SK-N-SH (cell line): ENCODE results near the gene RASGRF1. TPM values are rescaled to one million over a fixed set of nuclear protein-coding genes. Genes with fewer than 3 reads are reported as not detected.
A peak's percentile ranks its signal among the peaks of the same experiment; 100 is the strongest.

ENCODE experiments used
- CTCF ChIA-PET: fragments of 300-600, 350-600 bp; formaldehyde crosslinking; extraction: SDS; loops from one replicate; lab custom pipeline; 2021; lab: Yijun Ruan, JAX
- POLR2A ChIA-PET: fragments of 350-600 bp; sonication (Branson Sonifier 250); formaldehyde crosslinking; extraction: SDS; loops from one replicate; lab custom pipeline; 2020; ENCODE audit warnings: antibody characterized with exemption, inconsistent platforms; lab: Yijun Ruan, JAX
- DNase-seq: peaks from one replicate; pipeline ENCODE4 v3.0.0; 2012
- H2AFZ ChIP-seq: fragments of 200-600 bp; sonication (generic); 2 replicates; pipeline ENCODE4 v1.8.1; 2016; ENCODE audit warnings: antibody characterized with exemption, mild to moderate bottlenecking, low read depth
- H3F3A ChIP-seq: fragments of 200-600 bp; sonication (generic); replicated peaks from 2 replicates; pipeline ENCODE3; 2016; ENCODE audit warnings: antibody characterized with exemption, mild to moderate bottlenecking; ENCODE audit not compliant: insufficient read depth
- H3K27ac ChIP-seq, 2 experiments: fragments of 200-500 bp in 1 of 2; fragments of 200-600 bp in 1 of 2; sonication (Bioruptor generic) in 1 of 2; sonication (generic), shearing (Covaris generic) in 1 of 2; 2 replicates each; pipeline versions ENCODE4 v1.5.1 to v1.6.1; 2014 to 2016; ENCODE audit warnings: low read depth in 2 of 2, inconsistent platforms in 1 of 2, low read length in 1 of 2, mild to moderate bottlenecking in 1 of 2, mixed read lengths in 1 of 2
- H3K27me3 ChIP-seq: fragments of 200-600 bp; sonication (generic), shearing (Covaris generic); 2 replicates; pipeline ENCODE4 v1.6.1; 2016; ENCODE audit warnings: mixed run types; ENCODE audit not compliant: insufficient read depth
- H3K36me3 ChIP-seq, 2 experiments: fragments of 200-500 bp in 1 of 2; fragments of 200-600 bp in 1 of 2; sonication (Bioruptor generic) in 1 of 2; sonication (generic) in 1 of 2; replicated peaks in 1 of 2; 2 replicates each; pipeline versions ENCODE3 to v1.5.1; 2014 to 2016; ENCODE audit warnings: low read length in 1 of 2, mild to moderate bottlenecking in 1 of 2; ENCODE audit not compliant: insufficient read depth in 2 of 2, control insufficient read depth in 1 of 2
- H3K4me1 ChIP-seq, 2 experiments: fragments of 200-500 bp in 1 of 2; fragments of 200-600 bp in 1 of 2; sonication (Bioruptor generic) in 1 of 2; sonication (generic), shearing (Covaris generic) in 1 of 2; 2 replicates each; pipeline versions ENCODE4 v1.5.1 to v1.6.1; 2014 to 2016; ENCODE audit warnings: low read depth in 1 of 2, low read length in 1 of 2, mixed run types in 1 of 2; ENCODE audit not compliant: insufficient read depth in 2 of 2, control insufficient read depth in 1 of 2
- H3K4me2 ChIP-seq: fragments of 200-600 bp; sonication (generic), shearing (Covaris generic); 2 replicates; pipeline ENCODE4 v1.6.1; 2017; ENCODE audit warnings: mixed run types
- H3K4me3 ChIP-seq, 2 experiments: fragments of 200-500 bp in 1 of 2; fragments of 200-600 bp in 1 of 2; sonication (Bioruptor generic) in 1 of 2; sonication (generic), shearing (Covaris generic) in 1 of 2; 2 replicates each; pipeline versions ENCODE4 v1.5.1 to v1.8.1; 2014 to 2016; ENCODE audit warnings: low read depth in 2 of 2, inconsistent platforms in 1 of 2, low read length in 1 of 2, mild to moderate bottlenecking in 1 of 2, mixed read lengths in 1 of 2, moderate library complexity in 1 of 2
- H3K79me2 ChIP-seq: fragments of 200-600 bp; sonication (generic); 2 replicates; pipeline ENCODE4 v1.8.1; 2017; ENCODE audit warnings: mild to moderate bottlenecking; ENCODE audit not compliant: insufficient read depth
- H3K9ac ChIP-seq: fragments of 200-600 bp; sonication (generic); 2 replicates; pipeline ENCODE4 v1.6.1; 2017; ENCODE audit warnings: mixed run types
- H3K9me2 ChIP-seq: fragments of 200-600 bp; sonication (generic); 2 replicates; pipeline ENCODE4 v1.6.1; 2017; ENCODE audit warnings: mixed run types
- H3K9me3 ChIP-seq: fragments of 200-600 bp; sonication (generic); 2 replicates; pipeline ENCODE4 v1.6.1; 2017; ENCODE audit warnings: mixed run types, mild to moderate bottlenecking, moderate library complexity
- H4K20me1 ChIP-seq: fragments of 200-600 bp; sonication (generic); 2 replicates; pipeline ENCODE4 v1.6.1; 2017; ENCODE audit warnings: mild to moderate bottlenecking, mixed run types; ENCODE audit not compliant: insufficient read depth
- EP300 ChIP-seq, 2 experiments: IDR thresholded peaks; 2 replicates each; pipeline versions ENCODE4 v1.4.0 to v1.6.1; 2012; ENCODE audit warnings: borderline replicate concordance in 1 of 2, low read depth in 1 of 2, low read length in 1 of 2
- FOXM1 ChIP-seq: IDR thresholded peaks from 2 replicates; pipeline ENCODE4 v1.4.0; 2012; ENCODE audit warnings: low read depth, mild to moderate bottlenecking
- MEF2A ChIP-seq: IDR thresholded peaks from 2 replicates; pipeline ENCODE4 v1.4.0; 2012; ENCODE audit warnings: low read depth, borderline replicate concordance
- MXI1 ChIP-seq: IDR thresholded peaks from 2 replicates; pipeline ENCODE4 v1.6.1; 2012; ENCODE audit warnings: mild to moderate bottlenecking, low read depth, low read length, improper control_type of control experiment
- NFIC ChIP-seq: IDR thresholded peaks from 2 replicates; pipeline ENCODE4 v1.4.0; 2012; ENCODE audit warnings: borderline replicate concordance
- PBX3 ChIP-seq: IDR thresholded peaks from 2 replicates; pipeline ENCODE4; 2012
- RAD21 ChIP-seq: IDR thresholded peaks from 2 replicates; pipeline ENCODE4 v1.6.1; 2012; ENCODE audit warnings: mild to moderate bottlenecking, low read length
- SIN3A ChIP-seq: IDR thresholded peaks from 2 replicates; pipeline ENCODE4 v1.6.1; 2012; ENCODE audit warnings: low read depth, mild to moderate bottlenecking, low read length, moderate library complexity, borderline replicate concordance
- SMC3 ChIP-seq: IDR thresholded peaks from 2 replicates; pipeline ENCODE4 v1.6.1; 2012; ENCODE audit warnings: low read depth, low read length, improper control_type of control experiment
- USF1 ChIP-seq: IDR thresholded peaks from 2 replicates; pipeline ENCODE4 v1.4.0; 2012; ENCODE audit warnings: low read depth, borderline replicate concordance
- ZBTB33 ChIP-seq: IDR thresholded peaks from 2 replicates; pipeline ENCODE4 v1.4.0; 2012; ENCODE audit warnings: low read depth, borderline replicate concordance
- WGBS: methylation state at CpG from one replicate; pipeline ENCODE4 v1.1.6; 2017; ENCODE audit warnings: low lambda C conversion rate; 5-methylcytosine and 5-hydroxymethylcytosine counted together
- polyA plus RNA-seq, 3 experiments: library from polyadenylated mRNA; depleted of rRNA; stranded (reverse); fragments of >200 nt; gene quantifications; 2 replicates each; pipeline ENCODE4 v1.2.3, GENCODE V29; 2012
- TF ChIP-seq, protein P1 (sequence below): fragments of 200-600 bp; sonication (generic); IDR thresholded peaks from 2 replicates; pipeline ENCODE4 v1.6.1; 2017; ENCODE audit warnings: antibody characterized with exemption, mild to moderate bottlenecking, moderate library complexity
- TF ChIP-seq, protein P2 (sequence below): IDR thresholded peaks from 2 replicates; pipeline ENCODE4 v1.4.0; 2012; ENCODE audit warnings: low read depth

The RASGRF1 gene
- polyA plus RNA-seq, 1 of the 3 experiments (the other 2 are of a cell fraction): 0.10 TPM

- POLR2A ChIA-PET: interaction anchor here (0.6 kb wide), 2 partner anchors 35 to 323 kb away, joined by 3 read pairs; partner anchors contain the start of gene CTSH
- no peaks in the 10 kb centered on the region for H3F3A ChIP-seq
- DNase-seq: peak; percentile 83
- no peak overlapping the region for H3K9ac ChIP-seq
- peaks cover 0 to 6% of the 10 kb centered on the region in 2 experiments; a peak in 1 of 4 replicates for H3K4me1 ChIP-seq
- CTCF ChIA-PET: interaction anchor here (0.6 to 8.2 kb wide), 26 partner anchors 8 to 216 kb away, joined by 3 to 79 read pairs (median 5); no protein-coding TSS in a partner anchor
- H3K4me2 ChIP-seq: no peak overlapping the region
- no peaks in the 10 kb centered on the region for H3K27me3 ChIP-seq
- no peaks in the 10 kb centered on the region for H4K20me1 ChIP-seq
- no peaks in the 10 kb centered on the region for H3K79me2 ChIP-seq
- peak overlapping the region; percentile 55; the same call in 1 of the 2 replicates for H2AFZ ChIP-seq
- no peak for TF ChIP-seq MEF2A
- peak; percentile 44; the same call in 1 of the 2 replicates for TF ChIP-seq USF1
- TF ChIP-seq NFIC: peak; percentile 51
- TF ChIP-seq ZBTB33: no peak
- peak; percentile 79 for TF ChIP-seq SMC3
- TF ChIP-seq, protein P1, sequence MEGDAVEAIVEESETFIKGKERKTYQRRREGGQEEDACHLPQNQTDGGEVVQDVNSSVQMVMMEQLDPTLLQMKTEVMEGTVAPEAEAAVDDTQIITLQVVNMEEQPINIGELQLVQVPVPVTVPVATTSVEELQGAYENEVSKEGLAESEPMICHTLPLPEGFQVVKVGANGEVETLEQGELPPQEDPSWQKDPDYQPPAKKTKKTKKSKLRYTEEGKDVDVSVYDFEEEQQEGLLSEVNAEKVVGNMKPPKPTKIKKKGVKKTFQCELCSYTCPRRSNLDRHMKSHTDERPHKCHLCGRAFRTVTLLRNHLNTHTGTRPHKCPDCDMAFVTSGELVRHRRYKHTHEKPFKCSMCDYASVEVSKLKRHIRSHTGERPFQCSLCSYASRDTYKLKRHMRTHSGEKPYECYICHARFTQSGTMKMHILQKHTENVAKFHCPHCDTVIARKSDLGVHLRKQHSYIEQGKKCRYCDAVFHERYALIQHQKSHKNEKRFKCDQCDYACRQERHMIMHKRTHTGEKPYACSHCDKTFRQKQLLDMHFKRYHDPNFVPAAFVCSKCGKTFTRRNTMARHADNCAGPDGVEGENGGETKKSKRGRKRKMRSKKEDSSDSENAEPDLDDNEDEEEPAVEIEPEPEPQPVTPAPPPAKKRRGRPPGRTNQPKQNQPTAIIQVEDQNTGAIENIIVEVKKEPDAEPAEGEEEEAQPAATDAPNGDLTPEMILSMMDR: peak; percentile 75
- no peak for TF ChIP-seq EP300 (IDR thresholded peaks at IDR 0.05; ENCODE audit: borderline replicate concordance in 1 of 2, low read depth in 1 of 2, low read length in 1 of 2)
- TF ChIP-seq, protein P2, sequence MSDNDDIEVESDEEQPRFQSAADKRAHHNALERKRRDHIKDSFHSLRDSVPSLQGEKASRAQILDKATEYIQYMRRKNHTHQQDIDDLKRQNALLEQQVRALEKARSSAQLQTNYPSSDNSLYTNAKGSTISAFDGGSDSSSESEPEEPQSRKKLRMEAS: peak; percentile 94
- TF ChIP-seq RAD21: peak; percentile 72
- no peak for TF ChIP-seq PBX3
- TF ChIP-seq FOXM1: no peak
- peak; percentile 84 for TF ChIP-seq MXI1
- TF ChIP-seq SIN3A: 0 out of 2 replicates have a peak, but pooled peaks have one; percentile 44
- TF ChIP-seq, all 33 proteins: peak for 8
- Histone ChIP-seq H3K9me3 (no peaks in the 10 kb centered on the region), H3K27ac (peak overlapping the region in 1 of 2 experiments; percentile 40; a peak in 1 of 4 replicates), H3K4me3 (no peak overlapping the region; a peak in 1 of 4 replicates), H3K36me3 (no peaks in the 10 kb centered on the region), H3K9me2 (no peaks in the 10 kb centered on the region)
- 71% methylated on average over 13 of the region's 17 CpGs for WGBS
These were observed 110.9 kb downstream of the RASGRF1 start for GRCh38 chr15:78979456-78980320.
